CMK (cell line): ENCODE measurements around the gene RRP1B.
"Not testable (repeated sequence)": the region's sequence is repeated elsewhere in the genome, so short reads cannot be mapped to it uniquely, and the experiment has no call there.

ENCODE experiments used
- DNase-seq: peaks from one replicate; pipeline ENCODE4 v3.0.0-alpha.2; 2010; ENCODE audit warnings: low read depth

The RRP1B gene

DNA sequence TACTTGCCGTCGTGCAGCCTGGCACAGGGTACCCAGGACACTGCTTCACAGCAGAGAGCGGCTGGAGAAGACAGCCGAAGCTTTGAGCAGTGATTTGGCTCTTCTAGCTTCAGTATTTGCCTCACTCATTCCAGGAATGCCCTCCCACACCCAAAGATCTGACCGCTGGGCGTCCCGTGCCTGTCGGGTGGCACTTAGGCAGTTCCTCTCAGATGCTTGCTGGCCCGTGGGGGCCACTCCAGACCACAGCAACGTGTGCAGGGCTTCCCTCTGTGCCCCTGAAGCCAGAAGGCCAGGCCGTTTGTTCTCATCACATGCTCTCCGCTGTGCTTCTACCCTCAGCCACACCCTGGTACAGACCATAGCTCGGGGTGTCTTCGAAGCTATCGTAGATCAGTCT is 17.0 kb downstream of the RRP1B start:
- DNase-seq = no peak

DNA sequence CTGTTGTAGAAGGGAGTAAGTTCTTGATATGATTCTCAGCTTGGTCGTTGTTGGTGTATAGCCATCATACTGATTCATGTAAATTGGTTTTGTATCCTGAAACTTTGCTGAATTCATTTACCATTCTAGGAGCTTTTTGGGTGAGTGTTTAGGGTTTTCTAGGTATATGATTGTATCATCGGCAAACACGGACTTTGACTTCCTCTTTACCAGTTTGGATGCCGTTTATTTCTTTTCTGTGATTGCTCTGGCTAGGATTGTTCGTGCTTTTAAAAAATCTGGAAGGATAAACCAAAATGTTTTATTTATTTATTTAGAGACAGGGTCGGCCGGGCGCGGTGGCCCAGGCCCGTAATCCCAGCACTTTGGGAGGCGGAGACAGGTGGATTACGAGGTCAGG is 20.6 kb downstream of the RRP1B start:
- no peak for DNase-seq

DNA sequence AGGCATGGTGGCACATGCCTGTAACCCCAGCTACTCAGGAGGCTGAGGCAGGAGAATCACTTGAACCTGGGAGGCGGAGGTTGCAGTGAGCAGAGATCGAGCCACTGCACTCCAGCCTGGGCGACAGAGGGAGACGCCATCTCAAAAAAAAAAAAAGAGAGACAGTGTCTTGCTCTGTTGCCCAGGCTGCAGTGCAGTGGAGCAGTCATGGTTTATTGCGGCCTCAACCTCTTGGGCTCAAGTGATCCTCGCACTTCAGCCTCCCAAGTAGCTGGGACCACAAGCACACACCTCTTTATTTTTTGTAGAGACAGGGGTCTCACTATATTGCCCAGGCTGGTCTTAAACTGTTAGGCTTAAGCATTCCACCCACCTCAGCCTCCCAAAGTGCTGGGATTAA is 21.1 kb downstream of the RRP1B start:
- DNase-seq = not testable (repeated sequence)

DNA sequence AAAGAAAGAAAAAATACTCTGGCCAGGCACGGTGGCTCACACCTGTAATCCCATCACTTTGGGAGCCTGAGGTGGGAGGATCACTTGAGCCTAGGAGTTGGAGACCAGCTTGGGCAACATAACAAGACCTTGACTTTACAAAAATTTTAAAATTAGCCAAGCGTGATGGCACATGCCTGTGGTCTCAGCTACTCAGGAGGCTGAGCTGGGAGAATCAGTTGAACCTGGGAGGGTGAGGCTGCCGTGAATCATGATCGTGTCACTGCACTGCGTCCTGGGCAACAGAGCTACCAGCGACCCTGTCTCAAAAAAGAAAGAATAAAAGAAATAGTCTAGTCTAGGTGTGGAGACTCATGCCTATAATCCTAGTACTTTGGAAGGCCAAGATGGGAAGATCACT is 22.3 kb downstream of the RRP1B start:
- no peak for DNase-seq

DNA sequence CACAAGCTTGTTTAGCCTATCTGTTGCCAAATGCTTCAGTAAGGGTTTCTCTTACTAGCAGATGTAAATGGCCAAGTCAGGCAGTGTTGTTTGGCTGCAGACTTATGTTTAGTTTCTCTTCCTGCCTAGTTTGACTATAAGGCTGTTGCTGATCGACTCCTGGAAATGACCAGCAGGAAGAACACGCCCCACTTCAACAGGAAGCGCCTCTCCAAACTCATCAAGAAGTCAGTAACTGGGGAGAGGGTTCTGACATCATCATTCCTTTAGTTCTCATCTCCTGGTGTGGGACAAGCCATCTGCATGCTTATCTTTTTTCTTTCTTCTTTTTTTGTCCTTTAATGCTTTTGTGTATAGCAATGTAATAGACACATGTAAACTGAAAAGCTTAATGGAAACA is 25.1 kb downstream of the RRP1B start:
- peak; percentile 49 for DNase-seq

DNA sequence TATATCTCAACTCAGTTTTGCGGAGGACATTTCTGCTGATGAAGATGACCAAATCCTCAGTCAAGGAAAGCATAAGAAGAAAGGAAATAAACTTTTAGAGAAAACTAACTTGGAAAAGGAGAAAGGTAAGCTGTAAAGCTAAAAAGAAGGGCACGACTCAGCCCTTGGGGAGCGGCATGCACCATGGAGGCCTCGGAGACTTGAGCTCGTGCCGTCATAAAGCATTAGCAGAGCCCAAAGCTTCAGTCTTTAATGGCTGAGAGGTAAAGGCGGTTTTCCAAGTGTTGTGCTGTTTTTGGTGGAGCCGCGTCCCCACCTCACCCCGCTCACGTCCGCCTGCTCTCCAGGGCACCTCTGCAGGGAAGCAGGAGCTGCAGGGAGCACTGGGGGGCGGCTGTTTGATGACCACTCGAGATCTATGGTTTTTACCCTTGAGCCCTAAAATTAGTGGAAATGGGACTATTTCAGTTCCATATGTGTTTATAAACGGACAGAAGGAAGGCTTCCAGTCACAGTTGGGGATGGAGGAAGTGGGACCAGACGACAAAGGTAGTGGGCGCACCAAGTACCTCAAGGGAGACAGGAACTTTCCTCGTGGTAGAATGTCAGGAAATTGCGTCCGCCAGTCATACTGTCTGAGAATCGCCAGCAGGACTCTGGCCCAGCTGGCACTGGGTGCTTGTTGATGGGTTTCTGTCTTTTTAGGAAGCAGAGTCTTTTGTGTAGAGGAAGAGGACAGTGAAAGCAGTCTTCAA is 27.6 kb downstream of the RRP1B start:
- no peak for DNase-seq

DNA sequence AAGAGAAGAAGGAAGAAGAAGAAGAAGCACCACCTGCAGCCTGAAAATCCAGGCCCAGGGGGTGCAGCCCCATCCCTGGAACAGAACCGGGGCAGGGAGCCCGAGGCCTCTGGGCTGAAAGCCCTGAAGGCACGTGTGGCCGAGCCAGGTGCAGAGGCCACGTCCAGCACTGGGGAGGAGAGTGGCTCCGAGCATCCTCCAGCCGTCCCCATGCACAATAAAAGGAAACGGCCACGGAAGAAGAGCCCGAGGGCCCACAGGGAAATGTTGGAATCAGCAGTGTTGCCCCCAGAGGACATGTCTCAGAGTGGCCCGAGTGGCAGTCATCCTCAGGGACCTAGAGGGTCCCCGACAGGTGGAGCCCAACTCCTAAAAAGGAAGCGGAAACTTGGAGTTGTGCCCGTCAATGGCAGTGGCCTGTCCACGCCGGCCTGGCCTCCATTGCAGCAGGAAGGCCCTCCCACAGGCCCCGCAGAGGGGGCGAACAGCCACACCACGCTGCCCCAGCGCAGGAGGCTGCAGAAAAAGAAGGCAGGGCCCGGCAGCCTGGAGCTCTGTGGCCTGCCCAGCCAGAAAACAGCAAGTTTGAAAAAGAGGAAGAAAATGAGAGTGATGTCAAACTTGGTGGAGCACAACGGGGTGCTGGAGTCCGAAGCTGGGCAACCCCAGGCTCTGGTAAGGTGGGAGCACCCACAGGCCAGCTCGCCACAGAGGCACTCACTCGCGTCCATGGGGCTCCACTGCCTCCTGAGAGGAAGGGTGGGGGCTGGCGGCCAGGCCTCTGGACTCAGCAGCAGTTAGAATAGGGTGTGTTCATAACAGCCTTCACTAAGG is 28.4 kb downstream of the RRP1B start:
- DNase-seq = no peak

DNA sequence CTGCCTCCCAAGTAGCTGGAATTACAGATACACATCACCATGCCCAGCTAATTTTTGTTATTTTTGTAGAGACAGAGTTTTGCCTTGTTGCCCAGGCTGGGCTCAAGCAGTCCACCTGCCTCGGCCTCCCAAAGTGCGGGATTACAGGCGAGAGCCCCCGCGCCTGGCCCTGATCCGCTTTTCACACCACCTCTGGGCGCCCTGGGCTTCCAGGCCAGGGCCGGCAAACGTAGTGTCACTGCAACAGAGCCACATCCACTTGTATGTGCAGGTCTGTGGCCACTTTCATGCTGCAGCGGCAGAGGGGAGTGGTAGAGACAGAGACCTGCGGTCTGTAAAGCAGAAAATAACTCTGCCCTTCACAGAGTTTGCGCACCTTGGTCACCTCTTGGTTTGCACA is 29.5 kb downstream of the RRP1B start:
- DNase-seq = no peak

DNA sequence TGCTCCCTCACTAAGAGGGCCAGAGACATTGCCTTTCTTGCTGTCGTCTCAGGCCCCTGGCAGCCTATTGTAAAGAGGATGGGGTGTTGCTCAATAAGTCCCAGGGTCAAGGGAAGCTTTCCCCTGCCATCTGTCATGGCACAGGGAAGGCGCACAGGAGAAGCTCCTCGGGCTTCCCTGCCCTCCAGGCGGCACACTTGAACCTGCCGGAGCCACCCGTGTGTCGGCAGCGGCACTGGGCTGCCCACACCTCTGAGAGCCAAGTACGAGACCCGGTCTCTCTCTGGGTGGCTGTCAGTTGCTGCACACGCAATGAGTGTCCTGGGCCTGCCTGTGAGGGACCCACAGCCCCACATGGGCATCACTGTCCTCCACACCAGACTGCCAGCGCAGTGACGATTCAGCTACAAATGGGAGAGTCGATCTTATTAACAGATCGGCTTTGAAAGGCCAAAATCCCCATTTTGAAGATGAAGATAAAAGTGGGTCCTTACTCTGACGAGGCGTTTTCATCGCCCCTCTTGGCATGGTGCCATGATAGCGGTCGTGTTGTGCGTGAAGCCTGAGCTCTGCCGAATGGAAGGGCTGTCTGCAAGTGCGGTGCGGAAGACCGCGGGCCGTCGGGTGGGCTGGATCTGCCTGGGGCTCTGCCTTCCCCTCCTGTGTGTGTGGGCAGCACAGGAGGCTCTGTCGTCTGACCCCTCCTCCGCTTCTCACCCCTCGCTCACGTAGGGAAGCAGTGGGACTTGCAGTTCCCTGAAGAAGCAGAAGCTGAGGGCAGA is 30.4 kb downstream of the RRP1B start:
- DNase-seq = no peak

DNA sequence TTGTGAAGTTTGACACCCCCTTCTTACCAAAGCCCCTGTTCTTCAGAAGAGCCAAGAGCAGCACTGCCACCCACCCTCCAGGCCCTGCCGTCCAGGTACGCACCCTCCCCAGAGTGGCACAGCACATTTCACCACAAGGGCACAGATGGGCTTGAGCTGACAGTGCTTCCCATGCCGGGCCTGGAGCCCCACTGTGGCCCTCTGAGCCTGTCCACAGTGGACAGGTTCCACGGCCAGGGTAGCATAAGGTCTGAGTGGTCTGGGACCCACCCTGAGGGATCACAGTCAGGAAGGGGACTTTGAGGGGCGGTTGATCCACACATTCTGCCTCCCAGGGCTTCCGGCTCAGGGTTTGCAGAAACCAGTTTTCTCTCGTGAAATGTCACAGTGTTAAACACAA is 31.0 kb downstream of the RRP1B start:
- DNase-seq = no peak

DNA sequence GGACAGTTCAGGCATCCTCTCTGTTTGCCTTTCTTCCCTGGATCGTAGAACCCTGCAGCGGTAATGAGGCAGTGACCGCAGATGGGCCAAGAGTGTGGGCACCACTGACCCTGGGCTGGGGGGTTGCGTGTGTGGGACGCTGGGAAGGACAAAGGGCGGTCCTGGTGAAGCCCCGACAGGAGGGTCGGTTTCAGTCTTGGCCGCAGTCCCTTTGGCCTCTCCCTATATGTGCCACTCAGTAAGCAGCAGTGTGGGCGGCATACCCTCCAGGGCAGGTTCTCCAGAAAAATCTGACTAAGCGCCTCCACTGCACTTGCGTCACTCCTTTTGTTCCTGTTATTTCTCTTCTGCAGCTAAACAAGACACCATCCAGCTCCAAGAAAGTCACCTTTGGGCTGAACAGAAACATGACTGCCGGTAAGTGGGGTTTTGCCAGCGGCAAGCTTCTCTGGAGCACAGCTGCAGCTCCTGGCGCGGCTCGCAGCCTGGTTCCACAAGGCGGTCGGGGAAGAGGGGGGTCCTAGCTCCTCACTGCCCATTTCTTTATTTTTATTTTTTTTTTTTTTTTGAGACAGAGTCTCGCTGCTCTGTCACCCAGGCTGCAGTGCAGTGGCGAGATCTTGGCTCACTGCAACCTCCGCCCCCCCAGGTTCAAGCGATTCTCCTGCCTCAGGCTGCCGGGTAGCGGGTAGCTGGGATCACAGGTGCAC is 31.9 kb downstream of the RRP1B start:
- no peak for DNase-seq

DNA sequence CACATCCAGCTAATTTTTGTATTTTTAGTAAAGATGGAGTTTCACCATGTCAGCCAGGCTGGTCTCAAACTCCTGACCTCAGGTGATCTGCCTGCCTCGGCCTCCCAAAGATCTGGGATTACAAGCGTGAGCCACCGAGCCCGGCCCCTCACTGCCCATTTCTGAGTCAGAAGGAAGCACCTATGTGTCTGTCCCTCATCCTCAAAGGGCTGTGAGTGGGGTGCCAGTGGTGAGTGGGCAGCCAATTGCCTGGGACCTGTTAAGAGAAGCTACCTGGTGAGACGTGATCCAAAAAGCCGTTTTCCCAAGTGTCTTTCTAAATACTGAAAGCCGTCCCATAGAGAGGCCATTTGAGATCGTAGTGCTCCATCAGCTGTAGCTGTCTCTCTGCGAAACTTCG is 32.4 kb downstream of the RRP1B start:
- DNase-seq = no peak

DNA sequence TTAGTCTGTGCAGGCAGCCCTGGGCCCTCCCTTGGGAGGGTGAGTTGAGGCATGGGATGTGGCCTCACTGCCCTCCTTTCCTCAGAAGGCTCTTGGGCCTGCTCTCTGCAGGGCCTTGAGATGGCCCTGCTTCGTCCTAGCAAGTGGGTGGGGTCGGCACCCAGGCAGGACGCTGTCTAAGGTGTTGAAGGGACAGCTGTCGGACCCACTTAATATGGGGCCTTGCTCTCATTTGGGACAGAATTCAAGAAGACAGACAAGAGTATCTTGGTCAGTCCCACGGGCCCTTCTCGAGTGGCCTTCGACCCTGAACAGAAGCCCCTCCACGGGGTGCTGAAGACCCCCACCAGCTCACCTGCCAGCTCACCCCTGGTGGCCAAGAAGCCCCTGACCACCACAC is 33.6 kb downstream of the RRP1B start:
- no peak for DNase-seq

DNA sequence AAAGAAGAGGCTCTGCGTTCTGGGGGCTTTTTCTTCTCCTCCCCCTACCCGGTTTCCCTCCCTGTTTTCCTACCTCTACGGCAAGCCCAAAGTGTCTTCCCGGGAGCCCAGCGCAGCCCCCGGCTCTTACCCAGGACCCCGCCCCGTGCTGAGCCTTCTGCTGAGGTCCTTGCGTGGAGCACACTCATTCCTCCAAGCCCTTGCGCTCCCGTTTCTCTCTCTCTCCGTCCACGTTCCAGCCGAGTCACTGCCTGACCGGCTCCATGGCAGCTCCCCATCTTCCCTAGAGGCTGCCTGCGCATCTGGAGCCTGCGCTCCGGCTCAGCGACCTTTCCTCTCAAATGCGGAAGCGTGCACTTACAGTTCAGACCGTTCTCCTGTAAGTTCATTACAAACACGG is 34.6 kb downstream of the RRP1B start:
- DNase-seq = no peak

DNA sequence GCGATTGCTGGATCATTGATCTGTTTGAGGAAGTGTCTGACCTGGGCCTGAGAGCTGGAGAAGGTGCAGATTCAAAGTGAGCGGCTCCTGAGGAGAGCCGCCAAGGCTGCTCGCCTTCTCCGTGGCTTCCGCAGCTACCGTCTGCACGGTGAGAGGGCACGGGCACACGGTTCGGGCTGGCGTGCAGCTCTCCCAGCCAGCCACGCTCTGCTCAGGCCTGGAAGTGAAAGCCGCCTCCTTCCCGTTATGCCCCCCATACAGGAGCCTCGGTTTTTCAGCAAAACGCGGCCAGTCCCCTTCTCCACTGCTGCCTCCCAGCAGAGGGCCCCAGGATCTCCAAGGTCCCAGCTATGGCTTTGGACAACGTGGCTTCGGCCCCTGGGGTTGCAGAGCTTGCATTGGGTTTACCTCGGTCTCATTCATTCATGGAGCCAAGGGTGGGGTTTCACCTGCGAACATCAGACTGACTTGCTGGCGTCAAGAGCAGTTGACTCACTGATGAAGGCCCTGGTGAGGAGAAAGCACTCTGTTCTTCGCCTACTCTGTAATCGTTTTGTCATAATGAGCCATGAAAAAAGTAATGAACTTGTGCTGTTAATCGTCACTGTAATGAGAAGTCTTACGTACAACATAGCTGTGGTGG is 35.2 kb downstream of the RRP1B start:
- no peak for DNase-seq

DNA sequence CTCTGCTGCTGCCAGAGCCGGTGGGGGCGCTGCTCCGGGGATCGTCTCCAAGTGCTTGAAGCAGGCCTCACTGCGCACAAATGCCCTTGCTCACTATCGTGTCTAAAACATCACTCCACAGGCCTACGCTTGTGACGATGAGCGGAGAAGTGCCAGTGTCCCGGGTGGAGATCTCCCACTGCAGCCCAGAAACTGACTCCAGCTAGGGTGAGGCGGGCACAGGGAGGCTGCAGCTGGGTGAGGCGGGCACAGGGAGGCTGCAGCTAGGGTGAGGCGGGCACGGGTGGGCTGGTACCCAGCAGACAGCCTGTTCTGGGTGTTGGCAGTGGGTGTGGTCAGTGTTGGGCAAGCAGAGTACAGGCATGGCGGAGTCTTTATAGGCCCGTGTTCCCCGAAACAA is 36.9 kb downstream of the RRP1B start:
- DNase-seq = no peak

DNA sequence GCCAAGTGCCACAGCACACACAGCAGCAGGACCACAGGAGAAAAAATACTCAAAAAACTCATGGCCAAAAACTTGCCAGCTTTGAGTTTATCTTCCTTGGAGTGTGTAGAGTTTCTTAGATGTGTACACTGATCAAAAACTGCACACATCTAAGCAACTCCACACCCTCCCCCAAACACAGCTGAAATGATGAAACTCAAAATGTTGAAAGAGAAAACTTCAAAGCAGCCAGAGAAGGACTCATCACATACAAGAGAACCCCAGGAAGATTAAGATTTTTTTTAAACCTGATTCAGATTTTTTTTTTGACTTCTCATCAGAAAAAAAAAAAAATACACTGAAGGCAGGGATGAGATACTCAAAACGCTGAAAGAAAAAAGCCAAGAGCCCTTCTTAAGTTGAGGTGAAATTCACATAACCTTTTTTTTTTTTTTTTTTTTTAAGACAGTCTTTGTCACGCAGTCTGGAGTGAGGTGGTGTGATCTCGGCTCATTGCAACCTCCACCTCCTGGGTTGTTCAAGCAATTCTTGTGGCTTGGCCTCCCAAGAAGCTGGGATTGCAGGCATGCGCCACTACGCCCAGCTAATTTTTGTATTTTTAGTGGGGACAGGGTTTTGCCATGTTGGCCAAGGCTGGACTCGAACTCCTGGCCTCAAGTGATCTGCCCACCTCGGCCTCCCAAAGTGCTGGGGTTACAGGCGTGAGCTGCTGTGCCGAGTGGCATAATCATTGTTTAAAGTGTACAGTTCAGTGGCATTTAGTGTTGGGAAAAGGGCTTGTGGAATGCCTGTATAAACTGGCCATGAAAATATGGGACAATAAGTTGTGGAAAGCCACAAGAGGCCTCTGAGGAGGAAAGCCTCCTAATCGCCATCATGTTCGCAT is 38.6 kb downstream of the RRP1B start:
- no peak for DNase-seq

DNA sequence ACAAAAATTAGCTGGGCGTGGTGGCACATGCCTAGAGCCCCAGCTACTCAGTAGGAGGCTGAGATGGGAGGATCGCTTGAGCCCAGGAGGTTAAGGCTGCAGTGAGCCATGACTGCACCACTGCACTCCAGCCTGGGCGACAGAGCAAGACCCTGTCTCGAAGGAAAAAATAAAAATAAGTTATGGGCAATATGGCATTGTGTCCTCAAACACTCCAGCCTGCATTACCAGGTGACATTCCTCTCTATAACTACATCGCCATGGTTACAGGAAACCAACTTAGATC is 40.1 kb downstream of the RRP1B start:
- DNase-seq = not testable (repeated sequence)

DNA sequence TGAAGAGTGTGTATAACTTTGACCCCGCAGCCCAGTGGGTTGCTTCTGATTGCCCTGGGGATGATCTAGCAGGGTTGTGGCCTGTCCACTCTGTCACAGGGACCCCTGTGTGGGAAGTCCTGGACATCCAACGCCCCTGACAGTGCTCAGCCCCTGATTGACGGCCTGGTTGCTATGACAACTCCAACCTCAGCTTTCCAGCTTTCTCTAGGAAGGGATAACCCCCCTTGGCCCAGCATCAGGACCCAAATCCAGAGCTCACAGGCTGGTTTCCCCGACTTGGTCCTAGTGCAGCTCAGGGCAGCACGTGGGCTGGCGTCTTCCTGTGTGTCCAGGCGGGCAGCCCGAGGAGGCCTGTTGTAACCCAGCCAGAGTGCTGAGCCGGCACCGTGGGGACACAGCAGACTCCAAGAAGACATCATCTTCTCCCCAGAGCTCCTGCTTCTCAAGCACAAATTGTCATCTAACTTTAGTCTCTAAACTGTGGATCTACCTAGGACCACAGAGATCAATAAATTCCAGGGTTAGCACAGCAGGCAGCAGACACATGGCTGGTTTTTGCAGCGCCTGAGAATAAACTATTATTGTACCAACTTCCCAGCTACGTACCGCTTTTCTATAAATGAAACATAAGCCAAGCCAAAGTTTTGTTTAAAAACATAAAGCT is 40.7 kb downstream of the RRP1B start:
- no peak for DNase-seq
